GM19438 (cell line): ENCODE measurements around the gene SETBP1.

Source experiments
- ATAC-seq: cut with Tn5 transposase; IDR thresholded peaks from one replicate; pipeline ENCODE4 v1.9.1; 2021; ENCODE audit warnings: low read depth; ENCODE audit not compliant: unreplicated experiment

The SETBP1 gene

GRCh38 chr18:44893966-44894365 is 213.3 kb downstream of the SETBP1 start:
- no peak for ATAC-seq

DNA sequence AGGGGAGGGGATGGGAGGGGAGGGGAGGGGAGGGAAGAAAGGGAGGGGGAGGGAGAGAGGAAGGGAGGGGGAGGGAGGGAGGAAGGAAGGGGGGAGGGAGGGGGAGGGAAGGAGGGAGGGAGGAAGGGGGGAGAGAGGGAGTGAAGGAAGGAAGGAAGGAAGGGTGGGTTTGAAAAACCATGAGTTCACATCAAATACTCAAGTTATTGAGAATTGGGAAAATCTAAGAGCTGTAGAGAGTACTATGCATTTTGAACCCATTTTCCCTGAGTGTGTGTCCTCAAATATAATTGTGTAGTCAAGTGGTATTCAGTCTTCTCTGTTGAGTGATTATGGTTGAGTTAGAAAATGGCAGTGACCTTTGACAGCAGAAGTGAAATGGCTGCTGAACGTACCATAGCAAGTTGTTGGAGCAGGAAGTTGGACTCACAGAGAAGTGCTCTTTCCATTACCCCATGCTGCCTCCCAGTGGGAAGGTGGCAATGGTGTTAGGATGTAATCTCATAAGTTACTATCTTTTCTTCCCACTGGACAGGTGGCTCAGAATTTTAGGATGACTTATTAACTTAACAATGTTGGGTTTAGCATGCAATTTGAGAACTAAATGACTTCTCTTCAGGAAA is 214.6 kb downstream of the SETBP1 start:
- ATAC-seq = no peak

GRCh38 chr18:44896846-44897245 is 216.2 kb downstream of the SETBP1 start:
- ATAC-seq = no peak

- ATAC-seq = no peak
Observed at GRCh38 chr18:44897411-44897810, 216.7 kb downstream of the SETBP1 start.

- ATAC-seq = no peak
Observed at GRCh38 chr18:44897816-44898215, 217.1 kb downstream of the SETBP1 start.

DNA sequence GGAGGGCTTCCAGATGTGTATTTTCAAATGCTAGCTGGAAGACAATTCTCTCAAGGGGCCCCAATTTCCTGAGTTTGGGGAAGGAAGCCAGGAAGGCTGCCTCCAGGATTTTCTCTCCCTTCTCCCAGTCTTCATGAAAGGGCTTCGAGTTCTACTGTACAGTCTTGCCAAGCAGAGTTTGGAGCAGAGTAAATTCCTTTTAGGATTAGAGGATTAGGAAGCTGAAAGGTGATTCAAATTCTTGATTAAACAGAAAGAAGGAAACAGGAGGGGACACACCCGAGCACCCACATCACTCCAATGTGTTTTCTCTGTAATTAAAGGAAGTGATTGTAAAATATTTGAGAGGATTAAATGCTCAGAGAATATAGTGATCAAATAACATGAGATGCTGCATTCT is 217.8 kb downstream of the SETBP1 start:
- no peak for ATAC-seq

GRCh38 chr18:44899832-44900231 is 219.1 kb downstream of the SETBP1 start:
- no peak for ATAC-seq

DNA sequence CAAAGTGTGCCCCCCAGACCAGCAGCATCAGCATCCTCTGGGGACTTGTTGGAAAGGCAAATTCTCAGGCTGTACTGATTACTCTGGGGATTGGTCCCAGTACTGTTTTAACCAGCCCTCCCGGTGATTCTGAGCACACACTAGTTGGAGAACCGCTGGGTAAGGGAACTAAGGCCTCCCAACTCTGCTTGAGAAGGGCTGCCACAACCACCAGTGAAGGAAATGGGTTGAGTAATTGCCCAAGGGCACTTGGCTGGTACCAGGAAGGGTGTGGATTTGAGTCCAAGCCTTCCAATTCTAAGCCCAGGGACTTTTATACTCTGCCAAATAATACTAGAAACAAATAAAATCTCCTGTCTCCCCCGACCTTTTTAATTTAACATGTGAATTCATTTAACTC is 219.9 kb downstream of the SETBP1 start:
- ATAC-seq = no peak

DNA sequence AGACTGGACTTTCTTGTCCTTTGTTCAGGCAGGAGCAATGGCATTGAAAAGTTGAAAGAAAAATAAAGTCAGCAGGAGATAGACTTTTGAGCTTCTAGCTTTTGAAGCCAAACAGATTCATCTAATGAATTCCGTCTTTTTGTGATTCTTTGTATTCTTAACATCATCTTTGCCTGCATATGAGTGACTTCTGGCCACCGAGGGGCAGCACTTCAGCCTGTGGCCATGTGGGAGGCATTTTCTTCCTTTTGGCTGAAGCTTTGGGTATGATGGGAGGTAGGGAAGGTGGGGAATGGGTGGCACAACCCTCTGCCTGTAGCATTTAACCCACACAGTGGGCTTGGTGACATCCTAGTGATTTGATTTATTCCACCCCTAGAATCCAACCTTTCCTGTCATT is 220.6 kb downstream of the SETBP1 start:
- no peak for ATAC-seq

- ATAC-seq = no peak
Observed at GRCh38 chr18:44903327-44903726, 222.6 kb downstream of the SETBP1 start.

GRCh38 chr18:44904768-44905167 is 224.1 kb downstream of the SETBP1 start:
- ATAC-seq = no peak

DNA sequence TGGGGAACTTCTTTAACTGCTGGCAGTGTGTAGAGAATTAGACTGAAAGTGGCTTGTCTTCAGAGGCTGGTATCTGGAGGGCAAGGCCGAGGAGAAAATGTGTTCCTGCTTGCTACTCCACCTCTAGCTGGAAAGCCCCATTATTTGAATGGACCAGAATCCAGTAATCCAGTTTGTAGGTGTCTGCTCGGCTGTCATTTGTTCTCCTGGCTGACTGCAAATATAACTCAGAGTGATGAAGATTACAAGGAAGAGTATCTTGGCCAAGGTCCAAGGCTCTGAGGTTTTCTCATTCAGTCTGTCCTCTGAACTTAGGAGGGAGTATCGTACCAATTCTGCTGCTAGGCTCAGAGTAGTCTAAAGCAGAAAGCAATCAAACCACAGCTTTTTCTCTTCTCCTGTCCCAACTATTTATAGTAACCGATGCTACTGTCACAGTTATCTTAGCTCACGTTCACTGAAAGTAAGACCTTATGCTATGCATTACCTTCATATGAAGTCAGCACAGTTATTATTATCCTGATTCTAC is 228.6 kb downstream of the SETBP1 start:
- ATAC-seq = peak; percentile 76

DNA sequence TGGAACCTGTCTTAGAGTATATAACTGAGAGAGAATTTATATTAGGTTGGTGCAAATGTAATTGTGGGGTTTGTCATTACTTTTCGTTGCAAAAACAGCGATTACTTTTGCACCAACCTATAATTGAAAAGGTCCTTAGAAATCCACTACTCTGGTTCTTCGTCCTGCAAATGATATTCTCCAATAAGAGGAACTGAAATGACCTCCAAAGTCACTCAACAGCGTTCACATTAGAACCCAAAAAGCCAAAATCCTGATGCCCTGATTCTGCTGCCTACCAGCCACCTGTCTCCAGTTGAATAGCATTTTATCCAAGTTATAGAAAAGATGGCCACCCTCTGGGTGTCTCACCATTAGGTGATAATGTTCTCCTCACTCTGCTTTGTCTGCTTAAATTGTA is 230.6 kb downstream of the SETBP1 start:
- no peak for ATAC-seq

- no peak for ATAC-seq
Observed at GRCh38 chr18:44911773-44912172, 231.1 kb downstream of the SETBP1 start.

- no peak for ATAC-seq
Observed at GRCh38 chr18:44912740-44913478, 232.2 kb downstream of the SETBP1 start.

DNA sequence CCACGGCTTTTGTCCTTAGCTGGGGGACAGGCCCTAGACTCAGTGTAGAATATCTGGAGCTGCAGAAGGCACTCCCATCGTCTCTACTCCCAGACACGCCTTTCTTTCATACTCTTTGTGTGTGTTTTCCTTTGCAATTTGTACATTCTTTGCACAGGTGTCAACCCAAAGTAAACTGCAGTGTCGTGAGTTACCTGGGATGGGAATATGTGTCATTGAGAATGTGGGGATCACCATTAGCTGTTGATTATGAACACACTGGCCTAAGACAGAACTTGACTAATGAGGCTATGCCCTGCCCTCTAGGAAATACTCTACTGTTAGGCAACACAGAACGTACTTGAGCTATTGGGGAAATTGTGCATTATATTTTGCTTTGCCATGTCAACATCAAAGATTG is 233.3 kb downstream of the SETBP1 start:
- no peak for ATAC-seq

GRCh38 chr18:44915213-44915612 is 234.5 kb downstream of the SETBP1 start:
- ATAC-seq = no peak

DNA sequence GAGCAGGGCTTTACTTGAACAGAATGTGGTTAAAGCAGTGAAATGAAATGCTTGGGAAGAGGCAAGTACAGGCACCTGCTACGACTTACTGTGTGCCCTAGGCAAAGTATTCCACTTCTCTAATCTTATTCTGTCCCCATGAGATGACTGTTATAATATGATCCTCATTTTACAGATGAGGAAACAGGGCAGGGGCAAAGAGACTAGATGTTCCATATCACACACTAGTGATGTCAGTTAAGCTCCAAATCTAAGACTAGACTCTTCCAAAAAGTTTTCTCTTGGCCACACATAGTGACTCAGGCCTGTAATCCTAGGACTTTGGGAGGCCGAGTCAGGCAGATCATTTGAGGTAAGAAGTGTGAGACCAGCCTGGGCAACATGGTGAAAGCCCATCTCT is 235.0 kb downstream of the SETBP1 start:
- ATAC-seq = no peak

- ATAC-seq = no peak
Observed at GRCh38 chr18:44916429-44917207, 235.9 kb downstream of the SETBP1 start.

GRCh38 chr18:44917216-44918141 is 236.8 kb downstream of the SETBP1 start:
- no peak for ATAC-seq
